ENCODE measurements around the gene THAP7. TPM values are rescaled to one million over a fixed set of nuclear protein-coding genes. Genes with fewer than 3 reads are reported as not detected.
A peak's percentile ranks its signal among the peaks of the same experiment; 100 is the strongest.

THAP7 gene
- total and polyA plus RNA-seq, 9 of the 15 experiments (the other 6 are each of a cell fraction or from before 2014, with no cell fraction given): 7.9 to 263 (median 84.1) TPM

GRCh38 chr22:21001601-21002325 lies at the start of gene THAP7 (continued):
- TF ChIP-seq CBX3 (IDR thresholded peaks at IDR 0.05; ENCODE audit: borderline replicate concordance in 1 of 2, low read length in 2 of 2): peak in 1 of 2 experiments; percentile 69; a peak in 1 of 3 replicates
- TF ChIP-seq BDP1 (IDR thresholded peaks at IDR 0.05; ENCODE audit: insufficient read depth, insufficient read length): no peak
- TF ChIP-seq FOXK1 (CRISPR knock-in tag; IDR thresholded peaks at IDR 0.05; ENCODE audit: borderline replicate concordance): no peak
- peak; percentile 36 for TF ChIP-seq ZNF79 (CRISPR knock-in tag; IDR thresholded peaks at IDR 0.05; ENCODE audit: low read depth)
- peak; percentile 75 for TF ChIP-seq WHSC1 (IDR thresholded peaks at IDR 0.05; ENCODE audit: low read length)
- TF ChIP-seq MTA1 (IDR thresholded peaks at IDR 0.05; ENCODE audit: borderline replicate concordance): no peak
- peak; percentile 53; the same call in 1 of the 2 replicates for TF ChIP-seq ZNF311 (CRISPR knock-in tag; IDR thresholded peaks at IDR 0.05)
- TF ChIP-seq IRF1 (CRISPR knock-in tag; IDR thresholded peaks at IDR 0.05; ENCODE audit: borderline replicate concordance): no peak
- no peak; the same call in 1 of the 2 replicates for TF ChIP-seq ZNF785 (CRISPR knock-in tag; IDR thresholded peaks at IDR 0.05)
- no peak for TF ChIP-seq ILK (tag; IDR thresholded peaks at IDR 0.05; ENCODE audit: borderline replicate concordance, low read depth)
- TF ChIP-seq, protein P1, sequence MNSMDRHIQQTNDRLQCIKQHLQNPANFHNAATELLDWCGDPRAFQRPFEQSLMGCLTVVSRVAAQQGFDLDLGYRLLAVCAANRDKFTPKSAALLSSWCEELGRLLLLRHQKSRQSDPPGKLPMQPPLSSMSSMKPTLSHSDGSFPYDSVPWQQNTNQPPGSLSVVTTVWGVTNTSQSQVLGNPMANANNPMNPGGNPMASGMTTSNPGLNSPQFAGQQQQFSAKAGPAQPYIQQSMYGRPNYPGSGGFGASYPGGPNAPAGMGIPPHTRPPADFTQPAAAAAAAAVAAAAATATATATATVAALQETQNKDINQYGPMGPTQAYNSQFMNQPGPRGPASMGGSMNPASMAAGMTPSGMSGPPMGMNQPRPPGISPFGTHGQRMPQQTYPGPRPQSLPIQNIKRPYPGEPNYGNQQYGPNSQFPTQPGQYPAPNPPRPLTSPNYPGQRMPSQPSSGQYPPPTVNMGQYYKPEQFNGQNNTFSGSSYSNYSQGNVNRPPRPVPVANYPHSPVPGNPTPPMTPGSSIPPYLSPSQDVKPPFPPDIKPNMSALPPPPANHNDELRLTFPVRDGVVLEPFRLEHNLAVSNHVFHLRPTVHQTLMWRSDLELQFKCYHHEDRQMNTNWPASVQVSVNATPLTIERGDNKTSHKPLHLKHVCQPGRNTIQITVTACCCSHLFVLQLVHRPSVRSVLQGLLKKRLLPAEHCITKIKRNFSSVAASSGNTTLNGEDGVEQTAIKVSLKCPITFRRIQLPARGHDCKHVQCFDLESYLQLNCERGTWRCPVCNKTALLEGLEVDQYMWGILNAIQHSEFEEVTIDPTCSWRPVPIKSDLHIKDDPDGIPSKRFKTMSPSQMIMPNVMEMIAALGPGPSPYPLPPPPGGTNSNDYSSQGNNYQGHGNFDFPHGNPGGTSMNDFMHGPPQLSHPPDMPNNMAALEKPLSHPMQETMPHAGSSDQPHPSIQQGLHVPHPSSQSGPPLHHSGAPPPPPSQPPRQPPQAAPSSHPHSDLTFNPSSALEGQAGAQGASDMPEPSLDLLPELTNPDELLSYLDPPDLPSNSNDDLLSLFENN (IDR thresholded peaks at IDR 0.05; ENCODE audit: low read depth in 2 of 2, low read length in 2 of 2): peak in 1 of 2 experiments; percentile 89; a peak in 2 of 4 replicates
- TF ChIP-seq MED1 (CRISPR knock-in tag; IDR thresholded peaks at IDR 0.05; ENCODE audit: borderline replicate concordance): no peak
- no peak for TF ChIP-seq ZNF12 (CRISPR knock-in tag; IDR thresholded peaks at IDR 0.05)
- TF ChIP-seq NELFE (IDR thresholded peaks at IDR 0.05; ENCODE audit: insufficient read depth, insufficient read length): no peak
- TF ChIP-seq FOXJ2 (tag; IDR thresholded peaks at IDR 0.05): no peak
- peak; percentile 35 for TF ChIP-seq ZFP36 (IDR thresholded peaks at IDR 0.05; ENCODE audit: low read depth, low read length, partially characterized antibody)
- peak; percentile 89 for TF ChIP-seq NEUROD1 (IDR thresholded peaks at IDR 0.05; ENCODE audit: borderline replicate concordance, low read depth, low read length, partially characterized antibody)
- TF ChIP-seq PRDM10 (IDR thresholded peaks at IDR 0.05; ENCODE audit: partially characterized antibody): no peak
- no peak for TF ChIP-seq ZNF830 (CRISPR knock-in tag; IDR thresholded peaks at IDR 0.05)
- no peak for TF ChIP-seq SRSF3 (IDR thresholded peaks at IDR 0.05; ENCODE audit: insufficient read depth, low read length)
